ENCODE results near the gene DKK1. TPM values are rescaled to one million over a fixed set of nuclear protein-coding genes. Genes with fewer than 3 reads are reported as not detected.

DKK1 gene
- total and polyA plus RNA-seq, 2 of the 13 experiments (the other 11 are each of a cell fraction or from before 2014, with no cell fraction given): 123 to 262 TPM

DNA sequence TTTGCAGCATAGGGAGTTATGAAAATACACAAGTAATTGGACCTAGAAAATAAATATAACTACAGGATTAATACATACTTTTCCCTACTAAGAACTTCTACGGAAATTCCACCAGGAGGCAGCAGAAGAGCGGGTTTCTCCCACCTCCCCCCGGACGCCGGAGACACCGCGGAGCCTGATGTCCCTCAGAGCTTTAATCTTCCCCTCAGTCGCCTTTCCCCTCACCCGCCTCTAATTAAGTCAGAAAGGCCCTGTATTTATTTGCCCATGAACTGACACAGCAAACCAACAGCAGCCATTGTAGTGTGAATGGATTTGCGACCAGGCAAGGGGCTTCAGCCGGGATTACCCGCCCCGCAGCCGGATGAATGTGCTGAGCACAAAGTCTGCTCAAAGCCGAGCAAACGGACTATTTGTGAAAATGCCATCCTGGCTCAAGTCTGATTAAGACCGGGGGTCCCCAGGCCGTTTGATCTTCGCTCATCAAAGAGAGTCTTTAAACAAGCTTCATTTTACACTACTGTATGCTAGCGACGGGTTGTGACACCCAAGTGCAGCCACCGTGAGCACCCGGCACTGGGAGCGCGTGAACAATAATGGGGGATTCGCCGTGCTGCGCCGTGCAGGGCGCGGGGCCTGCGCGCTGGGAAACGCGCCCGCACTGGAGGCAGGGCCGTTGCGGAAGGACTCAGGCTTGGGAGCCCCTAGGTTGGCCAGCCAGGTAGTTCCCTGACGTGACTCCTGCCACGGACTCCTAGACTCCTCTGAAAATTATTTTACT lies 5.6 kb upstream of the DKK1 start (continued):
- TF ChIP-seq ZNF367 (CRISPR knock-in tag; IDR thresholded peaks at IDR 0.05; ENCODE audit: borderline replicate concordance) (no peak), TBX3 (IDR thresholded peaks at IDR 0.05; ENCODE audit: borderline replicate concordance) (no peak), DNMT3B (CRISPR knock-in tag; conservative IDR thresholded peaks at IDR 0.05) (no peak), TOE1 (CRISPR knock-in tag; IDR thresholded peaks at IDR 0.05) (no peak), PHB2 (IDR thresholded peaks at IDR 0.05; ENCODE audit: partially characterized antibody) (no peak), NFIC (IDR thresholded peaks at IDR 0.05; ENCODE audit: low read length) (0 out of 2 replicates have a peak, but pooled peaks have one; percentile 43), ZSCAN20 (CRISPR knock-in tag; IDR thresholded peaks at IDR 0.05; ENCODE audit: borderline replicate concordance) (0 out of 2 replicates have a peak, but pooled peaks have one; percentile 61), ZFP62 (CRISPR knock-in tag; IDR thresholded peaks at IDR 0.05) (no peak), NFATC3 (CRISPR knock-in tag; IDR thresholded peaks at IDR 0.05) (0 out of 2 replicates have a peak, but pooled peaks have one; percentile 64), TBX2 (CRISPR knock-in tag; IDR thresholded peaks at IDR 0.05; ENCODE audit: borderline replicate concordance) (peak; percentile 94), HNRNPK (IDR thresholded peaks at IDR 0.05; ENCODE audit: low read depth, low read length, poor library complexity, severe bottlenecking) (no peak), E2F5 (CRISPR knock-in tag; conservative IDR thresholded peaks at IDR 0.05) (no peak; the same call in 1 of the 2 replicates), KIAA2018 (CRISPR knock-in tag; IDR thresholded peaks at IDR 0.05; ENCODE audit: borderline replicate concordance) (no peak), POLR2AphosphoS2 (IDR thresholded peaks at IDR 0.05; ENCODE audit: low read depth, low read length) (no peak), ZNF143 (CRISPR knock-in tag; IDR thresholded peaks at IDR 0.05) (0 out of 2 replicates have a peak, but pooled peaks have one; percentile 30), ATF7-NPFF (CRISPR knock-in tag; IDR thresholded peaks at IDR 0.05; ENCODE audit: low read depth) (peak; percentile 70; the same call in 1 of the 2 replicates), SRSF1 (optimal IDR thresholded peaks at IDR 0.05; ENCODE audit: low read depth, low read length) (peak; percentile 44)

Measured in HepG2 (cell line).